WTC11 (cell line): ENCODE data around the gene DERA. TPM values are rescaled to one million over a fixed set of nuclear protein-coding genes. Genes with fewer than 3 reads are reported as not detected.
A peak's percentile ranks its signal among the peaks of the same experiment; 100 is the strongest.

Source experiments
- ATAC-seq: fragments of 200-7000 bp; cut with Tn5 transposase; 2 replicates; pipeline ENCODE4 v1.10.0; 2021; ENCODE audit warnings: mild to moderate bottlenecking, moderate library complexity
- CTCF ChIA-PET: fragments of 300-600 bp; sonication (Branson Sonifier 250); formaldehyde crosslinking; loops from one replicate; lab custom pipeline; 2021; ENCODE audit warnings: antibody characterized with exemption; lab: Charles Lee
- POLR2A ChIA-PET: fragments of 350-600 bp; sonication (Branson Sonifier 250); formaldehyde crosslinking; loops from one replicate; lab custom pipeline; 2021; ENCODE audit warnings: antibody characterized with exemption; lab: Charles Lee
- DNase-seq: peaks from one replicate; pipeline ENCODE4 v3.0.0; 2021; ENCODE audit warnings: low spot score
- H3K27ac Mint-ChIP-seq: 2 replicates; pipeline ENCODE4 v1.8.0; 2021; ENCODE audit warnings: mixed read lengths
- H3K27me3 Mint-ChIP-seq: 2 replicates; pipeline ENCODE4 v1.8.0; 2021; ENCODE audit warnings: low read depth, mild to moderate bottlenecking, moderate library complexity, mixed read lengths
- H3K36me3 Mint-ChIP-seq: 2 replicates; pipeline ENCODE4 v1.8.0; 2021; ENCODE audit warnings: mixed read lengths
- H3K4me1 Mint-ChIP-seq: 2 replicates; pipeline ENCODE4 v1.8.0; 2022; ENCODE audit warnings: mixed read lengths
- H3K4me3 Mint-ChIP-seq: 2 replicates; pipeline ENCODE4 v1.8.0; 2021; ENCODE audit warnings: mild to moderate bottlenecking, moderate library complexity, mixed read lengths
- H3K9me3 Mint-ChIP-seq: 2 replicates; pipeline ENCODE4 v1.8.0; 2021; ENCODE audit warnings: mixed read lengths
- CDX4 ChIP-seq: fragments of 250-450 bp; sonication (Bioruptor Pico); IDR thresholded peaks from 2 replicates; pipeline ENCODE4 v1.9.0; 2021; ENCODE audit warnings: moderate library complexity, mild to moderate bottlenecking, inconsistent platforms, borderline replicate concordance
- CTCF ChIP-seq: fragments of 200-600 bp; IDR thresholded peaks from 2 replicates; pipeline ENCODE4 v1.8.0; 2022; ENCODE audit warnings: antibody characterized with exemption
- ELF4 ChIP-seq: sonication (generic); formaldehyde crosslinking; IDR thresholded peaks from 2 replicates; pipeline ENCODE4 v1.8.1; 2022; ENCODE audit warnings: low read depth, mild to moderate bottlenecking, moderate library complexity, missing genetic modification reagents
- EMX1 ChIP-seq: fragments of 250-450 bp; sonication (Bioruptor Pico); IDR thresholded peaks from 2 replicates; pipeline ENCODE4 v1.8.0; 2021; ENCODE audit warnings: mild to moderate bottlenecking
- FOXP4 ChIP-seq: sonication (generic); formaldehyde crosslinking; IDR thresholded peaks from 2 replicates; pipeline ENCODE4 v1.8.0; 2022; ENCODE audit warnings: mild to moderate bottlenecking, missing genetic modification reagents
- IRF1 ChIP-seq: sonication (generic); formaldehyde crosslinking; IDR thresholded peaks from 2 replicates; pipeline ENCODE4 v1.8.0; 2023; ENCODE audit warnings: missing genetic modification reagents
- NR2C2 ChIP-seq: sonication (generic); formaldehyde crosslinking; IDR thresholded peaks from 2 replicates; pipeline ENCODE4 v1.8.0; 2022; ENCODE audit warnings: mild to moderate bottlenecking, missing genetic modification reagents
- OVOL2 ChIP-seq: fragments of 250-450 bp; sonication (Bioruptor Pico); IDR thresholded peaks from 2 replicates; pipeline ENCODE4 v1.9.0; 2021; ENCODE audit warnings: mild to moderate bottlenecking, borderline replicate concordance
- TEAD4 ChIP-seq: sonication (generic); formaldehyde crosslinking; IDR thresholded peaks from 2 replicates; pipeline ENCODE4 v1.8.0; 2022; ENCODE audit warnings: mild to moderate bottlenecking, missing genetic modification reagents
- ZBTB21 ChIP-seq: sonication (generic); formaldehyde crosslinking; IDR thresholded peaks from 2 replicates; pipeline ENCODE4 v1.8.1; 2023; ENCODE audit warnings: mild to moderate bottlenecking, missing genetic modification reagents, borderline replicate concordance
- ZNF121 ChIP-seq: sonication (generic); formaldehyde crosslinking; IDR thresholded peaks from 2 replicates; pipeline ENCODE4 v1.8.0; 2023; ENCODE audit warnings: missing genetic modification reagents
- ZNF317 ChIP-seq: sonication (generic); formaldehyde crosslinking; IDR thresholded peaks from 2 replicates; pipeline ENCODE4 v1.8.1; 2023; ENCODE audit warnings: low read depth, mild to moderate bottlenecking, moderate library complexity, missing genetic modification reagents, borderline replicate concordance
- ZNF423 ChIP-seq: fragments of 250-450 bp; sonication (Bioruptor Pico); IDR thresholded peaks from 2 replicates; pipeline ENCODE4 v2.1.2; 2022; ENCODE audit warnings: mild to moderate bottlenecking, moderate library complexity
- ZSCAN18 ChIP-seq: fragments of 250-450 bp; sonication (Bioruptor Pico); IDR thresholded peaks from 2 replicates; pipeline ENCODE4 v2.1.2; 2022; ENCODE audit warnings: mild to moderate bottlenecking, moderate library complexity
- total RNA-seq: library from RNA; stranded (reverse); gene quantifications from 3 replicates; pipeline ENCODE4 v1.2.3, GENCODE V29; 2021
- TF ChIP-seq, protein P1 (sequence below): sonication (generic); formaldehyde crosslinking; IDR thresholded peaks from 2 replicates; pipeline ENCODE4 v1.8.1; 2022; ENCODE audit warnings: mild to moderate bottlenecking, moderate library complexity, missing genetic modification reagents

Gene DERA
- total RNA-seq, 1 experiment from 2014 or later, result 22.4 TPM

DNA sequence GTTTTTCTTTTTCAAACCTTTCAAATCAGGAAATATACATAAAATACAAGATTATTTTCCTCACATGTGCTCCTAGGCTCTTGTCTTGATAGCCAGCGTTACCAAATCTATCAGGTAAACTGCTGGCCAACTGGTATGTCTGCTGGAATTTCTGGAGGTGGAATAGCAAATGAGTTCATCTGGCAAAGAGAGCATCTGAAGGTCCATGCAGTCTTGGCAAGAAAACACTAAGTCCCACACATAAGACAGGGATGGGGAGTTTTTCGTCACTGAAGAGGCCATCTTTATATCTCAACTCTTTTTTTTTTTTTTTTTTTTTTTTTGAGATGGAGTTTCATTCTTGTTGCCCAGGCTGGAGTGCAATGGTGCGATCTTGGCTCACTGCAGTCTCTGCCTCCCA, 60.1 kb downstream of the DERA start:
- H3K4me1 Mint-ChIP-seq, result peaks cover 8% of the 10 kb centered on the region

DNA sequence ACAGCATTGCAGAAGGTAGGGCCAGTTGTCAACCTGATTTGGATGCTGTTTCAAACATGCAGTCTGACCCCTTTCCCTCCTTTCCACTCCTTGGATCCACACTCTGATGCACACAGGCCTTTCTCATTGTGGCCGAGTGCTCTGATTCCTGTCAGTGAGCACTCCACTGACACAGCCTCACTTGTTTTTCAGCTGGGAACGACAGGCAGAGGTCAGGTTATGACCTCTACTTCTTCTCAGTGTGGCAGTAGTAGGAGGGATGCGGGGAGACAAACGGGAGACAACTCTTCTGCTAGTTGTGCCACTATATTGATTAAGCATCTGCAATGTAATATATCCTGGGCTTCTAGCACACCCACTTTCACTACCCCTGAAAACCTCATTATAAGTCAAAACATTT, 61.8 kb downstream of the DERA start:
- TF ChIP-seq ZNF317, result no peak
- TF ChIP-seq IRF1 (CRISPR knock-in tag), result no peak
- no peak for TF ChIP-seq NR2C2 (CRISPR knock-in tag)
- TF ChIP-seq ZSCAN18 (CRISPR knock-in tag), result no peak
- Mint-ChIP-seq H3K4me3 (no peak overlapping the region), H3K27ac (no peak overlapping the region), H3K36me3 (no peaks in the 10 kb centered on the region), H3K4me1 (no peaks in the 10 kb centered on the region; the same call in 1 of the 2 replicates), H3K27me3 (no peaks in the 10 kb centered on the region), H3K9me3 (no peaks in the 10 kb centered on the region)
- DNase-seq, result no peak
- ChIA-PET CTCF (no interaction called here), POLR2A (no interaction called here)
- ATAC-seq, result no peak

More for the DNA sequence above, 60.1 kb downstream of the DERA start:
- DNase-seq (no peak), ATAC-seq (no peak)
- Mint-ChIP-seq H3K4me3 (no peak overlapping the region), H3K36me3 (peaks cover 3% of the 10 kb centered on the region; the same call in 1 of the 2 replicates), H3K27ac (no peak overlapping the region), H3K27me3 (no peaks in the 10 kb centered on the region), H3K9me3 (no peaks in the 10 kb centered on the region)
- ChIA-PET CTCF (no interaction called here), POLR2A (no interaction called here)
- TF ChIP-seq ZNF423 (CRISPR knock-in tag), result no peak
- no peak for TF ChIP-seq TEAD4 (CRISPR knock-in tag)
- no peak for TF ChIP-seq ZSCAN18 (CRISPR knock-in tag)
- TF ChIP-seq CDX4 (CRISPR knock-in tag), result no peak

DNA sequence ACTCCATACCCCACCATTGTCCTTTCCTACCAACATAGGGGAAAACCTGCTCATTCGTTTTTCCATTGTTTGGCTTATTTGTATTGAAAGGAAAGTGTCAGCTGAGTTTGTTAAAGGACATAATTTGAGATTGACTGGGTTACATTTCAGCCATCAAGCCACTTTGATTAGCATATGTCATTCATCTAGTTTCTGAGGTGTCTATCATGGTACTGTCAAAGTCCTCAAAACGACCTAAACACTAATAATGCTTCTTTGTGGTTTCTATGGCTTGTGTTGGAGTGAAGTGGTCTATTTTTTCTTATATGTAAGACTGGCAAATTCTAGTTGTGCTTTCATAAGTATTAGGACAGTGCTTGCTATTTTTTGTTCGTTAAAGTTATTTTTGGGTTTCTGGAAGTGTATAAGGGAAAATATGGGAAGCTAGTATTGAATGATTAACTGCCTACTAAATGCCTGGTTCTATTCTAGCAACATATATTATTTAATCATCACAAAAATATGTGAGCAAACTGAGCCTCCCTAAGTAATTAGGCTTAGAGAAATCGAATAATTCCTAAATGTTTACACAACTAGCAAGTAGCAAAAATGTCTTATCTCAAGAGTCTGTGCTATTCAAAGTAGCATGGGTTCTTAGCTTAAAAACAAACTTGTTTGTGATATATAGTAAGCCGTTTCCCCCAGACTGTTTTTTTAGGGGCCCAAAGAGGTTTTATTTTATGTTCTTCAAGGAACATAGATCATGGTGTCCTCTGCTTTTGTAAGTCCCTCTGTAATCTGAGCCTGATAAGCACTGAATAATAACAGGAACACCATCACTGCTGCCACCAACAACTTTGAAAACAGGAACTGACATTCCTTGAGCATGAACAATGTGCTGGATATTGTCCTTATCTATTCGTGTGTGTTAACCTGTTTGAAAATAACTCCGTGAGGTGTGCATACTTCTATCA, 67.1 kb downstream of the DERA start:
- Mint-ChIP-seq H3K36me3 (no peaks in the 10 kb centered on the region), H3K27me3 (no peaks in the 10 kb centered on the region), H3K4me3 (no peak overlapping the region), H3K27ac (peak overlapping the region; percentile 18; the same call in 1 of the 2 replicates), H3K9me3 (no peaks in the 10 kb centered on the region), H3K4me1 (peaks cover 17% of the 10 kb centered on the region)
- CTCF ChIA-PET, result interaction anchor here (0.6 to 1.6 kb wide), 7 partner anchors 10 to 394 kb away, joined by 3 to 8 read pairs (median 3); partner anchors contain the start of gene DERA
- TF ChIP-seq OVOL2 (no peak), ZBTB21 (CRISPR knock-in tag) (no peak), ZNF121 (no peak), FOXP4 (CRISPR knock-in tag) (no peak), ELF4 (no peak), CTCF (no peak), EMX1 (CRISPR knock-in tag) (no peak)
- TF ChIP-seq, protein P1, sequence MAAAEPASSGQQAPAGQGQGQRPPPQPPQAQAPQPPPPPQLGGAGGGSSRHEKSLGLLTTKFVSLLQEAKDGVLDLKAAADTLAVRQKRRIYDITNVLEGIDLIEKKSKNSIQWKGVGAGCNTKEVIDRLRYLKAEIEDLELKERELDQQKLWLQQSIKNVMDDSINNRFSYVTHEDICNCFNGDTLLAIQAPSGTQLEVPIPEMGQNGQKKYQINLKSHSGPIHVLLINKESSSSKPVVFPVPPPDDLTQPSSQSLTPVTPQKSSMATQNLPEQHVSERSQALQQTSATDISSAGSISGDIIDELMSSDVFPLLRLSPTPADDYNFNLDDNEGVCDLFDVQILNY (CRISPR knock-in tag), result no peak
- POLR2A ChIA-PET, result no interaction called here
- DNase-seq (no peak), ATAC-seq (no peak)
